ENCODE results near the gene SOHLH2.

Gene SOHLH2

GRCh38 chr13:36133950-36134626 lies 80.3 kb downstream of the SOHLH2 start:
- FAIRE-seq (no peak), DNase-seq (ENCODE audit: insufficient read length, low spot score) (no peak)

GRCh38 chr13:36132376-36132775 lies 82.0 kb downstream of the SOHLH2 start:
- no peak for FAIRE-seq
- DNase-seq (ENCODE audit: insufficient read length, low spot score), result no peak

GRCh38 chr13:36131931-36132297 lies 82.4 kb downstream of the SOHLH2 start:
- DNase-seq (ENCODE audit: insufficient read length, low spot score) (no peak), FAIRE-seq (no peak)

GRCh38 chr13:36131222-36131930 lies 83.0 kb downstream of the SOHLH2 start, which contains the start of gene DCLK1:
Gene DCLK1, minus strand, starts transcription at chr13:36131382.
- FAIRE-seq (no peak), DNase-seq (ENCODE audit: insufficient read length, low spot score) (no peak)

GRCh38 chr13:36130552-36131221 lies 83.7 kb downstream of the SOHLH2 start:
- DNase-seq (ENCODE audit: insufficient read length, low spot score), result no peak
- no peak for FAIRE-seq

- DNase-seq (ENCODE audit: insufficient read length, low spot score) (no peak), FAIRE-seq (no peak)
Measured at GRCh38 chr13:36130193-36130551, 84.2 kb downstream of the SOHLH2 start.

- FAIRE-seq, result no peak
- no peak for DNase-seq (ENCODE audit: insufficient read length, low spot score)
Measured at GRCh38 chr13:36129539-36129938, 84.8 kb downstream of the SOHLH2 start.

- FAIRE-seq, result no peak
Measured at GRCh38 chr13:36126491-36126890, 87.9 kb downstream of the SOHLH2 start.

GRCh38 chr13:36125841-36126240 lies 88.5 kb downstream of the SOHLH2 start:
- DNase-seq (ENCODE audit: insufficient read length, low spot score) (no peak), FAIRE-seq (no peak)

More at GRCh38 chr13:36126491-36126890, 87.9 kb downstream of the SOHLH2 start:
- no peak for DNase-seq (ENCODE audit: insufficient read length, low spot score)

GRCh38 chr13:36124236-36124822 lies 90.0 kb downstream of the SOHLH2 start:
- FAIRE-seq (no peak), DNase-seq (ENCODE audit: insufficient read length, low spot score) (no peak)

Measured in GM19239 (cell line).